ENCODE results near the gene RAD51B. TPM values are rescaled to one million over a fixed set of nuclear protein-coding genes. Genes with fewer than 3 reads are reported as not detected.

RAD51B gene
- total RNA-seq, 1 donor from 2014 or later: 38.6 TPM

DNA sequence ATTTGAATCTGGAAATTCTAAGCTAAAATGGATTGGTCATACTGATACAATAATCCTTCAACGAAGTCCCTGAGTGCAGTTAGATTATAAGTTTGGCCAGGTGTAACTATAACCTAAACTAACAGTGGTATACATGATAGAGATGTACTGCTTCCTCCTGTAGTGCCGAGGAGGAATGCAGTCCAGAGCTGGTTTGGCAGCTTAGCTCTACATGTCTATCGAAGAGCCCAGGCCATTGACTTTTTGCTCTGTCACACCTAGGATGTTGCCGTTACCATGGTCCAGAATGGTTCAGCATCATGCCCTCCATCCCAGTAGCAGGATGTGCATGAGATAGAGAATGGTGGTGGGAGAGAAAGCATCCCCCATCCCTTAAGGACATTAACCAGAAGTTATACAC lies 655.2 kb downstream of the RAD51B start:
- H3K36me3 ChIP-seq (ENCODE audit: control insufficient read depth in 3 of 3, insufficient read depth in 3 of 3, low read length in 3 of 3): no peaks in the 10 kb centered on the region
- peaks cover 16 to 22% (median 20%) of the 10 kb centered on the region in 3 donors for H3K4me1 ChIP-seq (ENCODE audit: control insufficient read depth in 3 of 3, insufficient read depth in 3 of 3, low read length in 3 of 3)
- no peak overlapping the region for H3K27ac ChIP-seq (ENCODE audit: low read depth, low read length)
- H3K9ac ChIP-seq (ENCODE audit: low read depth in 1 of 3, low read length in 3 of 3): no peak overlapping the region
- no peaks in the 10 kb centered on the region for H3K9me3 ChIP-seq (ENCODE audit: control insufficient read depth in 3 of 3, low read length in 3 of 3)
- H3K27me3 ChIP-seq (ENCODE audit: control insufficient read depth in 3 of 3, insufficient read depth in 3 of 3, low read length in 3 of 3): no peaks in the 10 kb centered on the region
- H3K4me3 ChIP-seq (ENCODE audit: low read length in 3 of 3): no peak overlapping the region

DNA sequence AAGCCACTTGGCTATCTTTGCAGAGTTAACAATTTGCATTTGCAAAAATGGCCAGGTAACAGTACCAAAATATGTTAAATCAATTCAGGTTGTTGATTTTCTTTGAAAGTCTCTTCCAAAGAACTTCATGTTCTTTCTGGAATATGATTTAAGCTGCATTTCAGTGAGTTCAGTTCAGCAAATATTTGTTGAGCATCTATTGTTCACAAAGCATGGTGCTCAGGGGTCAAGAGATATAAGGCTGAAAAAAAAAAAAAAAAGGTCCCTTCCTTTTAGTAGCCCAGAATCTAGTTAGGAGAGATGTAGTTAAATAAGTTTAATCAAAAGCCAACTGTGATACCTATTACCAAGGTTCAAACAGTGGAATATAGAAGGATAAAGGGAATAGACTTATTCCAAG lies 656.2 kb downstream of the RAD51B start:
- Histone ChIP-seq H3K27me3 (ENCODE audit: control insufficient read depth in 3 of 3, insufficient read depth in 3 of 3, low read length in 3 of 3) (no peaks in the 10 kb centered on the region), H3K36me3 (ENCODE audit: control insufficient read depth in 3 of 3, insufficient read depth in 3 of 3, low read length in 3 of 3) (no peaks in the 10 kb centered on the region), H3K9ac (ENCODE audit: low read depth in 1 of 3, low read length in 3 of 3) (no peak overlapping the region), H3K4me3 (ENCODE audit: low read length in 3 of 3) (no peak overlapping the region), H3K9me3 (ENCODE audit: control insufficient read depth in 3 of 3, low read length in 3 of 3) (no peaks in the 10 kb centered on the region), H3K27ac (ENCODE audit: low read depth, low read length) (peak overlapping the region; percentile 84), H3K4me1 (ENCODE audit: control insufficient read depth in 3 of 3, insufficient read depth in 3 of 3, low read length in 3 of 3) (peaks cover 16 to 22% (median 20%) of the 10 kb centered on the region in 3 donors)

DNA sequence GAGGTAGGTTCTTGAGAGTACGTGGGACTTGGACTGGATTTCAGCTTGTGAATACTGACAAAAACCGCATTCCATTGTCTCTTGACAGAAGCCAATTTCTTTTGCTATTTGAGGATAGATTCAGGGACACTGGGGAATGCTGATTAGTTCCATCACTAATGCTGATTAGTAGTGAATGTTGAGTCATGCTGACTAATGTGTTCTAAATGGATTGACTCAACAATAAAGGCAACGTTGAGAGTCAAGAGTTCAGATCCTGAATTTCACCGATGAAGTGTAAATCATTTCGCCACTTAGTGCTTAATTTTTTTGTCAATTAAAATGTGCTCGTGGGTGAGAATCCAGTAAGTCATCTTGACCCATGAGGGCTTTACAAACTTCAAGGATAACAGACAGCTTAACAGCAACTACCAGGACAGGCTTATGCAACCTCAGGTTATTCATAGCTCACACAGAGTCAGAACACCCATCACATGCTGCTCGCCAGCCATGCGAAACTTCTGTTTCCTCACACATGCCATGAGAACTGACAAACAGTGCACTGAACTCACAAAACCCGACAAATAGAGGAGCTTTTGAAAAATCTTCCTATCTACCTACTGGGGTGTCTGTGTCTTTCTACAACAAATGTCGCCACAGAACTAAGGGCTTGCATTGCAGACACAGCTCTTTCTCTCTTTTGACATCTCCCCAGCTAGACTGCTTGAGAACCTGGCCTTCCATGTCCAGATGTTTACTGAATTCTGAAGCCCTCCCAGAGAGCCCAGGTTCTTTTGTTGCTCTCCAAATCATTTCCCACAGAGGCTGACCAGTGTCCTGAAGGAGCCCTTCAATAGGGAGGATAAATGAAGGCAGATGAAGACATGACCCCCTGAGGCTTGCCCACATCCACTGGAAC lies 656.9 kb downstream of the RAD51B start:
- H3K9ac ChIP-seq (ENCODE audit: low read depth in 1 of 3, low read length in 3 of 3): peak overlapping the region in 2 of 3 donors; percentile 23 to 50

DNA sequence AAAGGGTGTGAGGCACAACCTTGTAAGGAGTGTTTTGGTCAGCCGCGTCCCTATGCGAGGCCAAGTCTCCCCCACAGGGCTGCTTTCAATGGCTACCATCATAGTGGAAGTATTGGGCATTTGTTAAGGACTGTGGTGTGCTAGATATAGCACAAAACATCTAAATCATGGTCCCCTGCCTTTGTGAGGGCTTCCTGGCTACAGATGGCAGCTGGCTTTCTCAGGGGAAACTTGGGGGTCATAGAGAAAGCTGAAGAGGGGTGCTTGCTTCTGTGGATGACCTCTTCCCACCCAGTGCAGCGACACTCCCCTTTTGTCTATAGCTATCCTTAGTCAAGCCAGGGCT lies 657.5 kb downstream of the RAD51B start:
- Histone ChIP-seq H3K9ac (ENCODE audit: low read depth in 1 of 3, low read length in 3 of 3) (peak overlapping the region in 2 of 3 donors; percentile 23 to 50), H3K4me1 (ENCODE audit: control insufficient read depth in 3 of 3, insufficient read depth in 3 of 3, low read length in 3 of 3) (peaks cover 16 to 22% (median 20%) of the 10 kb centered on the region in 3 donors), H3K36me3 (ENCODE audit: control insufficient read depth in 3 of 3, insufficient read depth in 3 of 3, low read length in 3 of 3) (no peaks in the 10 kb centered on the region), H3K4me3 (ENCODE audit: low read length in 3 of 3) (no peak overlapping the region), H3K27me3 (ENCODE audit: control insufficient read depth in 3 of 3, insufficient read depth in 3 of 3, low read length in 3 of 3) (no peaks in the 10 kb centered on the region), H3K27ac (ENCODE audit: low read depth, low read length) (peak overlapping the region; percentile 84), H3K9me3 (ENCODE audit: control insufficient read depth in 3 of 3, low read length in 3 of 3) (no peaks in the 10 kb centered on the region)

More for the DNA sequence above, 656.9 kb downstream of the RAD51B start:
- Histone ChIP-seq H3K27ac (ENCODE audit: low read depth, low read length) (peak overlapping the region; percentile 84), H3K4me3 (ENCODE audit: low read length in 3 of 3) (no peak overlapping the region), H3K27me3 (ENCODE audit: control insufficient read depth in 3 of 3, insufficient read depth in 3 of 3, low read length in 3 of 3) (no peaks in the 10 kb centered on the region), H3K4me1 (ENCODE audit: control insufficient read depth in 3 of 3, insufficient read depth in 3 of 3, low read length in 3 of 3) (peaks cover 16 to 22% (median 20%) of the 10 kb centered on the region in 3 donors), H3K36me3 (ENCODE audit: control insufficient read depth in 3 of 3, insufficient read depth in 3 of 3, low read length in 3 of 3) (no peaks in the 10 kb centered on the region), H3K9me3 (ENCODE audit: control insufficient read depth in 3 of 3, low read length in 3 of 3) (no peaks in the 10 kb centered on the region)

DNA sequence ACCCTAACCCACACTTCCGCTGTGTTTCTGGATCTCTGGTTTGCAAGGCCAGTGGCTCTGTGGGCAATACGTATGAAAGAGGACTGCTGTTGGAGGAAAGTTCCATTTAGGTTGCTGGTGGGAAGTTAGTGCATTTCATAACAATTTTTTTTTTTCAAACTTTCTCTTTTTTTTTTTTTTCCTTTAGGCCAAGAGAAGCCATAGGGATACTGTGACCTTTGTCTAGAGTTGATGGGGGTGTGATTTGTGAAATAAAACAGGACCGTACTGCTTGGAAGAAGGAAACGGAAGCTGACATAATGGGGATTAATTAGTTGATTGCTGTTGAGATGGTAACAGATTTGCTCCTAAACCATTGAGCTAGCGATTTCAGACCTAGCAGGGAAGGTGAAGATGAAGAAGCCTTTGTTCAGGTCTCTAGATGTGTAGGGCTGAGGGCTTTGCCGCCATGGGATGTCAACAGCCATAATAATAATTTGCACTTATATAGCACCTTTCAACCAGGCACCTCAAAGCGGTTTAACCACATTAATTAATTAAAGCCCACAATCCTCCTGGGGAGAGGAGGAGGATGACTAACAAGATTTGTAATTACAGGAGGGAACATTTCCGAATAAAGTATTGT lies 658.0 kb downstream of the RAD51B start:
- Histone ChIP-seq H3K9me3 (ENCODE audit: control insufficient read depth in 3 of 3, low read length in 3 of 3) (no peaks in the 10 kb centered on the region), H3K9ac (ENCODE audit: low read depth in 1 of 3, low read length in 3 of 3) (no peak overlapping the region)

DNA sequence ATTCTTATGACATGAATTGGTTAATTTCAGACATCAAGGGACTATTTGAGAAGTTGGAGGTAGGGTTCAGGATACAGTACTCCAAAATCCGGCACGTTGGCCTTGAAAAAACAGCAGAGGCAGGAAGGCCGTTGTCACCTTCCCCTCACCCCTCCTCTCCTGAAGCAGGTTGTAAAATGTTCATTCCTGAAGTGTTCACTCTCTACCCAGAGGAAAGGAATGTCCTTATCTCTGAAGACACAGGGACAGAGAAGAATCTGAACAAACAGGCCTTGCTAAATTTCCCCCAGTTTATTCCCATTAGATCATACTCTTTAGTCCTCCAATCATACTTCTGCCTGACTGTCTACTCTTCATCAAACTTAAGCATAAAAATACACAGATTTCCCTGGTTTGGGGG lies 659.7 kb downstream of the RAD51B start:
- Histone ChIP-seq H3K9ac (ENCODE audit: low read depth in 1 of 3, low read length in 3 of 3) (no peak overlapping the region), H3K27ac (ENCODE audit: low read depth, low read length) (no peak overlapping the region), H3K4me1 (ENCODE audit: control insufficient read depth in 3 of 3, insufficient read depth in 3 of 3, low read length in 3 of 3) (peaks cover 13 to 17% (median 16%) of the 10 kb centered on the region in 3 donors), H3K4me3 (ENCODE audit: low read length in 3 of 3) (no peak overlapping the region), H3K27me3 (ENCODE audit: control insufficient read depth in 3 of 3, insufficient read depth in 3 of 3, low read length in 3 of 3) (no peaks in the 10 kb centered on the region), H3K9me3 (ENCODE audit: control insufficient read depth in 3 of 3, low read length in 3 of 3) (no peaks in the 10 kb centered on the region), H3K36me3 (ENCODE audit: control insufficient read depth in 3 of 3, insufficient read depth in 3 of 3, low read length in 3 of 3) (no peaks in the 10 kb centered on the region)

More for the DNA sequence above, 658.0 kb downstream of the RAD51B start:
- H3K27me3 ChIP-seq (ENCODE audit: control insufficient read depth in 3 of 3, insufficient read depth in 3 of 3, low read length in 3 of 3): no peaks in the 10 kb centered on the region
- peak overlapping the region; percentile 84 for H3K27ac ChIP-seq (ENCODE audit: low read depth, low read length)
- peaks cover 16 to 22% (median 20%) of the 10 kb centered on the region in 3 donors for H3K4me1 ChIP-seq (ENCODE audit: control insufficient read depth in 3 of 3, insufficient read depth in 3 of 3, low read length in 3 of 3)
- no peaks in the 10 kb centered on the region for H3K36me3 ChIP-seq (ENCODE audit: control insufficient read depth in 3 of 3, insufficient read depth in 3 of 3, low read length in 3 of 3)
- no peak overlapping the region for H3K4me3 ChIP-seq (ENCODE audit: low read length in 3 of 3)

DNA sequence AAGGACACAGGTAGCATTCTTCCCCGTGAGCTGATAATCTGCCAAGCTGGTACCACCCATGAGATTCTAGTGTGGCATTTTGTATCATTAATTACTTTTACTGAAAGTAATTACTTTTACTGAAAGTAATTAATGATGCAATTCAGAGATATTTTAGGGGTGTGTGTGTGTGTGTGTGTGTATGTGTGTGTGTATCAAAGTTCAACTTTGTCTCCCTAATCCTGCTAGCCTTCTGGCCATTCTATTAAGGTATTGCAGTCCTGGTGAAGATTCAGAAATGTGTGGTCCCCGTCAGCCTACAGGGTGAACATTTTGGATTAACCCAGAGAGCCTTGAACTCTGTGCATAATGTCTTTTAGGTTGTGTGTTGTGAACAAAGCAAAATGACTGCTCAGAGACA lies 662.4 kb downstream of the RAD51B start:
- H3K4me1 ChIP-seq (ENCODE audit: control insufficient read depth in 3 of 3, insufficient read depth in 3 of 3, low read length in 3 of 3): peaks cover 3 to 6% (median 4%) of the 10 kb centered on the region in 3 donors
- H3K9me3 ChIP-seq (ENCODE audit: control insufficient read depth in 3 of 3, low read length in 3 of 3): no peaks in the 10 kb centered on the region
- H3K9ac ChIP-seq (ENCODE audit: low read depth in 1 of 3, low read length in 3 of 3): no peak overlapping the region
- H3K27ac ChIP-seq (ENCODE audit: low read depth, low read length): no peak overlapping the region
- no peaks in the 10 kb centered on the region for H3K36me3 ChIP-seq (ENCODE audit: control insufficient read depth in 3 of 3, insufficient read depth in 3 of 3, low read length in 3 of 3)
- H3K4me3 ChIP-seq (ENCODE audit: low read length in 3 of 3): no peak overlapping the region
- H3K27me3 ChIP-seq (ENCODE audit: control insufficient read depth in 3 of 3, insufficient read depth in 3 of 3, low read length in 3 of 3): no peaks in the 10 kb centered on the region

DNA sequence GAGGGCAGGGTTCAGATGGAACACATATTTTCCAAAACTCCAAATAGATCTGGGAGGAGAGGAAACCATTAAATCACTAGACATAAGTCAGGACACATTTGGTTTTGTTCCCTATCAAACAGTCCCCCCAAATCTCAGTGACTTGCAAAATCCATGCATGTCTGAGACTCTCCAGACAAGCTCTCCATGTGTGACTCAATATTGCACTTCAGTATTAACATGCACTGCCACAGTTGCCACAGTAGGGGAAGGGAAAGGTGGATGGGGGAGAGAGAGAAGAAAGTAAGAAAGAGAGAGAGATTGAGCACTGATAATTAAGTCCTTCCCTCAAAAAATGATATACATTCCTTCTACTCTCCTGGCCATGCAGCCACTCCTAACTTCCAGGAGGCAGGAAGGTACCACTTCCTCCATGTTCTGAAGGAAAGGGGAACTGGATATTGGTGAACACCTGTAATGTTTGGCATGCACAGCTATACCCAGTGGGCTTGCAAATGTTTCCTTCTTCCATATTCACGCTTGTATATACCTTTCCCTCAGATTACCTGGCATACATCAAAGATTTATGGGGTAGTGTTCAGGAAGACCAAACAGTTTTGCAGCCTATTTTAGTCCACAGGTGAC lies 663.3 kb downstream of the RAD51B start:
- H3K27ac ChIP-seq (ENCODE audit: low read depth, low read length): no peak overlapping the region
- H3K4me1 ChIP-seq (ENCODE audit: control insufficient read depth in 3 of 3, insufficient read depth in 3 of 3, low read length in 3 of 3): peaks cover 0 to 2% (median 0%) of the 10 kb centered on the region in 3 donors
- no peaks in the 10 kb centered on the region for H3K36me3 ChIP-seq (ENCODE audit: control insufficient read depth in 3 of 3, insufficient read depth in 3 of 3, low read length in 3 of 3)
- no peaks in the 10 kb centered on the region for H3K9me3 ChIP-seq (ENCODE audit: control insufficient read depth in 3 of 3, low read length in 3 of 3)
- H3K9ac ChIP-seq (ENCODE audit: low read depth in 1 of 3, low read length in 3 of 3): no peak overlapping the region
- H3K4me3 ChIP-seq (ENCODE audit: low read length in 3 of 3): no peak overlapping the region
- no peaks in the 10 kb centered on the region for H3K27me3 ChIP-seq (ENCODE audit: control insufficient read depth in 3 of 3, insufficient read depth in 3 of 3, low read length in 3 of 3)

DNA sequence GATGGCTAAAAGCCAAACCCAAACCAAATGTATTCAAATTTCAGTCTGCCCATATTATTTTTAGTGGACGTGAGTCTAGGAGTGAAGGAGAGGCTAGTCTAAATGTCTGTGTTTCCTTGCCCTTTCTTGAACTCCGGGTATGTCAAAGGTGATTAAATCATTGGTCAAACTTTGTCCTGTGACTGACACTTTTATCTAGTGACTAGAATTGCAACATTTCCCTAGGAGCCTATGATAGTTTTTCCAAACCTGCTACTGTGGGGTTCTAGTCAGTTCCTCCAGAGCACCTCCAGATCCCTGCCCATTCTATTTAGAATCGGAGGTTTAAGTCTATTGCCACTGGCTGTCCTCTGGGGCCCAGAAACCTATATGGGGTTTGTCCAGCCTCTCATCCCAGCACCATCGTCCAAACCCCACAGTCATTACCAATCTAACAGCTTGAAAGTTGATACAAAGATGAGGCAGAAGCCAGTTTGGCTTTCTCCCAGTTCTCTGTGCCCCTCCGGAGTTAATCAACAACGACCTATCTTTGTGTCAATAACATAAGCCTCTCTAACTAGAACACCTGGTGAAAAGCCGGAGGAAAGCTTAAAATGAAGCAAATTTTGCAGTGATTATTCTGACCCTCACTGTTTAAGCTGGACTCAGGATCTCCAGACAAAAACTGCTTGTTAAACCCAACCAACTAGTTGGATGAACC lies 666.6 kb downstream of the RAD51B start:
- Histone ChIP-seq H3K27me3 (ENCODE audit: control insufficient read depth in 3 of 3, insufficient read depth in 3 of 3, low read length in 3 of 3) (no peaks in the 10 kb centered on the region), H3K9ac (ENCODE audit: low read depth in 1 of 3, low read length in 3 of 3) (no peak overlapping the region), H3K9me3 (ENCODE audit: control insufficient read depth in 3 of 3, low read length in 3 of 3) (no peaks in the 10 kb centered on the region), H3K27ac (ENCODE audit: low read depth, low read length) (no peak overlapping the region), H3K4me1 (ENCODE audit: control insufficient read depth in 3 of 3, insufficient read depth in 3 of 3, low read length in 3 of 3) (peaks cover 0 to 2% (median 0%) of the 10 kb centered on the region in 3 donors), H3K4me3 (ENCODE audit: low read length in 3 of 3) (no peak overlapping the region), H3K36me3 (ENCODE audit: control insufficient read depth in 3 of 3, insufficient read depth in 3 of 3, low read length in 3 of 3) (no peaks in the 10 kb centered on the region)
